SW 1271 (cell line): Measurements from ENCODE around the gene KCNJ10.

Source experiments
- DNase-seq, 2 experiments: peaks; one replicate each; lab custom pipeline; 2025; lab: John Stamatoyannopoulos, UW

KCNJ10 gene

GRCh38 chr1:159964144-159964543 lies 105.8 kb downstream of the KCNJ10 start:
- no peak for DNase-seq

GRCh38 chr1:159962176-159962575 lies 107.8 kb downstream of the KCNJ10 start:
- no peak for DNase-seq

- DNase-seq, result no peak
Measured at GRCh38 chr1:159961636-159962035, 108.3 kb downstream of the KCNJ10 start.

- DNase-seq, result no peak
Measured at GRCh38 chr1:159960721-159961381, 109.1 kb downstream of the KCNJ10 start.

GRCh38 chr1:159959451-159959850 lies 110.5 kb downstream of the KCNJ10 start:
- DNase-seq, result no peak

GRCh38 chr1:159958719-159959380 lies 111.1 kb downstream of the KCNJ10 start:
- DNase-seq, result no peak

GRCh38 chr1:159957824-159958268 lies 112.1 kb downstream of the KCNJ10 start:
- DNase-seq, result no peak

- DNase-seq, result no peak
Measured at GRCh38 chr1:159955456-159955855, 114.5 kb downstream of the KCNJ10 start.

GRCh38 chr1:159953536-159954515 lies 116.1 kb downstream of the KCNJ10 start, which contains the start of gene SLAMF9:
SLAMF9 (minus strand) TSS chr1:159954237; CDS start chr1:159954137, 100 bp downstream.
- no peak for DNase-seq

GRCh38 chr1:159952932-159953331 lies 117.0 kb downstream of the KCNJ10 start:
- DNase-seq, result no peak

- DNase-seq, result no peak
Measured at GRCh38 chr1:159951551-159951950, 118.4 kb downstream of the KCNJ10 start.

GRCh38 chr1:159951016-159951415 lies 118.9 kb downstream of the KCNJ10 start:
- DNase-seq, result no peak

GRCh38 chr1:159949981-159950381 lies 120.0 kb downstream of the KCNJ10 start:
- no peak for DNase-seq

- no peak for DNase-seq
Measured at GRCh38 chr1:159949123-159949522, 120.8 kb downstream of the KCNJ10 start.
